Skeletal muscle tissue (tissue), 4 donors: ENCODE data around the gene FBXO42. TPM values are rescaled to one million over a fixed set of nuclear protein-coding genes. Genes with fewer than 3 reads are reported as not detected.
"Not testable (repeated sequence)": the region's sequence is repeated elsewhere in the genome, so short reads cannot be mapped to it uniquely, and the experiment has no call there.

Experiments
- H3K27ac ChIP-seq: one replicate; pipeline ENCODE4 v1.7.0; 2013; ENCODE audit warnings: mild to moderate bottlenecking, low read depth, low read length, inconsistent platforms
- H3K27me3 ChIP-seq, 3 donors: one replicate each; pipeline ENCODE4 v1.7.0; 2013; ENCODE audit warnings: low read length in 3 of 3; ENCODE audit not compliant: control insufficient read depth in 3 of 3, insufficient read depth in 3 of 3
- H3K36me3 ChIP-seq, 3 donors: one replicate each; pipeline ENCODE4 v1.7.0; 2013; ENCODE audit warnings: low read length in 3 of 3; ENCODE audit not compliant: control insufficient read depth in 3 of 3, insufficient read depth in 3 of 3
- H3K4me1 ChIP-seq, 3 donors: one replicate each; pipeline ENCODE4 v1.7.0; 2013; ENCODE audit warnings: low read length in 3 of 3, mild to moderate bottlenecking in 3 of 3; ENCODE audit not compliant: control insufficient read depth in 3 of 3, insufficient read depth in 3 of 3
- H3K4me3 ChIP-seq, 3 donors: one replicate each; pipeline ENCODE4 v1.7.0; 2013; ENCODE audit warnings: low read length in 3 of 3
- H3K9ac ChIP-seq, 3 donors: one replicate each; pipeline ENCODE4 v1.7.0; 2013; ENCODE audit warnings: low read length in 3 of 3, mild to moderate bottlenecking in 3 of 3, moderate library complexity in 2 of 3, low read depth in 1 of 3
- H3K9me3 ChIP-seq, 3 donors: one replicate each; pipeline ENCODE4 v1.7.0; 2013; ENCODE audit warnings: low read length in 3 of 3; ENCODE audit not compliant: control insufficient read depth in 3 of 3
- total RNA-seq: library from RNA; depleted of rRNA; stranded (reverse); fragments of >200 nt; gene quantifications from one replicate; pipeline ENCODE4 v1.2.3, GENCODE V29; 2014
- donor health status: Osteomylitis.

FBXO42 gene
- total RNA-seq, 1 donor from 2014 or later: 12.0 TPM

DNA sequence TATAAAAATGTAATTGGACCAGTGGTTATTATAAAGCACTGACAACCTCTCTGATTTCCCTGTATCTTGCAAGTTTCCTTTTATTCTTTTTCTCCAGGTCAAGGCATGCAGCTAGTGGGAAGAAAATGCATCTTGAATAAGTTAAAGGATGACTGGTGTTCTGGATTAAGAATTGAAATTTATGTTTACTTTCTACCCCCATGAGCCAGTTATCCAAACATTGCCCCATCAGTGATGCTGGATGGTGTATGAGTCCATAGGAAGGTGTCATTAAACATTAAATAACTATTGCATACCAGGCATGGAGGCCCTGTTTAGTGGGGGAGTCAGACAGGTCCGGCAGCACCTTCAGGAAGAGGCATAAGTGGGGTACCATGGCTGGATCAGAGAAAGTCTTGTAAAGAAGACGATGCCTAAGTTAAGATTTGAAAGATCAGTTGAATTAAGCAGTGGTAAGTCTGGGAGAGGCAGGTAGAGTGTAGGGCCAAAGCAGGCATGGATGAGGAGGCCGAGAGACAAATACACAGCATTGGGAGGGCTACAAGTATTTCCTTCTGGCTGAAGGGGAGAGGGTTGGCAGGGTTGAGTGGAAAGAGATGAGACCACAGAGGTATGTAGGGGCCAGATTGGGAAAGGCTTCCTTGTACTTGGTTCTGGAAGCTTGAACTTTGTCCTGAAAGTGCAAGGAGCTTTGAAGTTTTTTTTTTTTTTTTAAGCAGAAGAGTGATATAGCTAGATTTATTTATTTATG lies 20.4 kb upstream of the FBXO42 start:
- Histone ChIP-seq H3K36me3 (no peaks in the 10 kb centered on the region), H3K9me3 (no peaks in the 10 kb centered on the region), H3K9ac (peak overlapping the region in 1 of 3 donors; percentile 40), H3K27ac (no peak overlapping the region), H3K4me3 (peak overlapping the region in 1 of 3 donors; percentile 18), H3K4me1 (peaks cover 61 to 68% (median 64%) of the 10 kb centered on the region in 3 donors), H3K27me3 (no peaks in the 10 kb centered on the region)

DNA sequence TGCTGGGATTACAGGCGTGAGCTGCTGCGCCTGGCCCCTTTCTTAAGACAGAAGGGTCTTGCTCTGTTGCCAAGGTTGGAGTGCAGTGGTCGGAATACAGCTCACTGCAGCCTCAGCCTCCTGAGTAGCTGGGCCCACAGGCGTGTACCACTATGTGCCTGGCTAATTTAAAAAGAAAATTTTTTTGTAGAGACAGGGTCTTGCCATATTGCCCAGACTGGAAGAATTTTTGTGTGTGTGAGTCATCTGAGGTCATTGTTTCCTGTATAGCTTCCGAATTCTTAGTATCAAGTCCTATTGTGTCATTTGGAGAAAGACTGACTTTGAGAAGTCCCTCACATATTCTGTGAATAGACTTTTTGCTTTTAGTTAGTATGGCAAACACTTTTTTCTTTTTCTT lies 19.4 kb upstream of the FBXO42 start:
- H3K4me1 ChIP-seq: peaks cover 51 to 58% (median 54%) of the 10 kb centered on the region in 3 donors
- no peak overlapping the region for H3K9ac ChIP-seq
- no peak overlapping the region for H3K27ac ChIP-seq
- no peaks in the 10 kb centered on the region for H3K27me3 ChIP-seq
- H3K36me3 ChIP-seq: no peaks in the 10 kb centered on the region
- H3K4me3 ChIP-seq: no peak overlapping the region
- no peaks in the 10 kb centered on the region for H3K9me3 ChIP-seq

DNA sequence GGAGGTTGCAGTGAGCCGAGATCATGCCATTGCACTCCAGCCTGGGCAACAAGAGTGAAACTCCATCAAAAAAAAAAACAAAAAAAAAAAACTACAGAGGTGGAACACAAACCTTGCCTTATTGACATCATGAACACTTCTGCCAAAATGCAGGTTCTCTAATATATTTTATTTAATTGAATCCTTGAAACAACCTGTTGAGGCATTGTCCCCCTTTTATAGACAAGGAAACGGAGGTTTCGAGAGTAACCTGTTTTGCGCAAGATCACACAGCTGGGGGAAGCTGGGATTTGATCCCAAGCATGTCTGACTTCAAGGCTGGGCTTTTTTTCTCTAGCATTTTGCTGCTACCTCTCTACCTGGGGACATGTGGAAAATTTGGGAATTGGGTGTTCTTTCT lies 17.5 kb upstream of the FBXO42 start:
- Histone ChIP-seq H3K9me3 (no peaks in the 10 kb centered on the region), H3K4me1 (peaks cover 35 to 41% (median 39%) of the 10 kb centered on the region in 3 donors), H3K27me3 (no peaks in the 10 kb centered on the region), H3K9ac (no peak overlapping the region), H3K27ac (no peak overlapping the region), H3K4me3 (no peak overlapping the region), H3K36me3 (no peaks in the 10 kb centered on the region)

DNA sequence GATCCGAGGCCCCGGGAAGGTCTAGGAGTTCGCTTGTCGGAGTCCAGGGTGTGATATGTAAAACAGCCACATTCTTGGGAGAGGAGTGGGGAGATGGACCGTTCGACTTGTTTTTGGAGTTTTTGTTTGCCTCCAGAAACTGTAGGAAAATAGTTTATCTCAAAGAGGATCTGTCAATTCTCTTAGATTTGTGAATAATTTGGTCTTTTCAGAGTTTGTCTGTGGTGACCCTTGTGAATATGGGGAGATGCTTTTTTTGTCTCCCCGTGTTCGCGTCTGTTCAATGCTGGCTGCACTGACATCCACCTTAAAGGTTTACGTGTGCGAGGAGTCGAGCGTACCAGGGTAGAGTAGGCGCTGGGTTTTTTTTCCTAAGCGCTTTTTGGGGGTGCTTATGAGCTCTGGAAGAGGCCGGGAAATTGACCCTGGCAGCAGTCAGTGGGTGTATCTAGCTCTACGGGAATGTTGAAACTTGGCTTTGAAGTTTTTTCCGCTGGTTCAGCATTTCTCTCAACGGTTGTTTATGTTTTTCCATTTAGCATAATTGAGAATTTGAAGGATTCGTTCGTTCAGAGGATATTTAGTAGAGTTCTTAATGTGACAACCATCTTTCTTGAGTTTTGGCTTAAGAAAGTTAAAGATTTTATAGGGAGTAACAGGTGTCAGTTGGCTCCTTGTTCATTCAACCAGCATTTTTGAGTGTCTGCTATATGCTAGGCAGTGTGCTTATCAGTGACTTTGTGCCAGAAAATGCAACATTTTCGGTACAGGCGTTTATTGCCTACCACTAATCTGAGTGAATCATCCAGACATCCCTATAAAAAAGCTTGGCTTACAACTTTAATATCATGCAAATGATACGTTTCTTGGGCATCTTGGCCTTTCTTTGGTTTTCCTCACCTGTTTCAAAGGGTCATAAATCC lies 15.9 kb upstream of the FBXO42 start:
- peak overlapping the region; percentile 84 to 92 (median 85) for H3K4me3 ChIP-seq
- peak overlapping the region; percentile 84 to 97 (median 94) for H3K9ac ChIP-seq
- no peaks in the 10 kb centered on the region for H3K9me3 ChIP-seq
- H3K27me3 ChIP-seq: no peaks in the 10 kb centered on the region
- H3K36me3 ChIP-seq: no peaks in the 10 kb centered on the region
- H3K4me1 ChIP-seq: peaks cover 26 to 29% (median 27%) of the 10 kb centered on the region in 3 donors
- peak overlapping the region; percentile 95 for H3K27ac ChIP-seq

DNA sequence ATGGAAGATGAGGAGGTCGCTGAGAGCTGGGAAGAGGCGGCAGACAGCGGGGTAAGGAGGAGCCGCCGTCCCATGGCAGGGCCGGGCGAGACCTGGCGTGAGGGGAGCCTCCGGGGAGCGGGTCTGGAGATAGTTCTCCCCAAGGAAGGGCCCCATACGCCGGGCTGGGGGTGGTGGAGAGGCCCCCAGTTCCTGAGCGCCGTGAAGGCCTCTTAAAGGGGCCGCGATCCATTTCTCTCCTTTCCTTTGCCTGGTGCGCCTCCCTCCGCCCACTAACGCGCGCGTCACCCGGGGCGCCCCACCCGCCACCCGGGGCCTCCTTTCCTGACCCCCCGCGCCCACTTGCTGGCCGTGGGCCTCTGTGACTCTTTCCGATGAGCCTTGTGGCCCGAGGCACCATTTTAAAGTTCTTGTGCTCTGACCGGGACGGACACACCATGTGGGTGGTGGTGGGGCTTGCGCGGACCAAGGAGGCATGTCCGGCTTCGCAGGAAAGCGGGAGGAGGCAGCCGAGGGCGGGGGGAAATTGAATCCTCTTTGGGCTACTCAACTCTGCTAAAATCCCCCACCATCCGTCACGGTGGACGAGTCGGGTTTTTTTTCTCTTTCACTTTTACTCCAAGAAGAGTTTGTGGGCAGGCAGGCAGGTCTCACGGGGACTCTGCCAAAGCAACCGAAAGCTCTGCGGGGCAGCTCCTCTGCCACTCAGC lies 15.1 kb upstream of the FBXO42 start:
- H3K4me1 ChIP-seq: peaks cover 20 to 23% (median 20%) of the 10 kb centered on the region in 3 donors
- peak overlapping the region; percentile 84 to 92 (median 85) for H3K4me3 ChIP-seq
- peak overlapping the region; percentile 84 to 97 (median 94) for H3K9ac ChIP-seq
- H3K27ac ChIP-seq: peak overlapping the region; percentile 95
- no peaks in the 10 kb centered on the region for H3K9me3 ChIP-seq
- H3K27me3 ChIP-seq: no peaks in the 10 kb centered on the region
- no peaks in the 10 kb centered on the region for H3K36me3 ChIP-seq

DNA sequence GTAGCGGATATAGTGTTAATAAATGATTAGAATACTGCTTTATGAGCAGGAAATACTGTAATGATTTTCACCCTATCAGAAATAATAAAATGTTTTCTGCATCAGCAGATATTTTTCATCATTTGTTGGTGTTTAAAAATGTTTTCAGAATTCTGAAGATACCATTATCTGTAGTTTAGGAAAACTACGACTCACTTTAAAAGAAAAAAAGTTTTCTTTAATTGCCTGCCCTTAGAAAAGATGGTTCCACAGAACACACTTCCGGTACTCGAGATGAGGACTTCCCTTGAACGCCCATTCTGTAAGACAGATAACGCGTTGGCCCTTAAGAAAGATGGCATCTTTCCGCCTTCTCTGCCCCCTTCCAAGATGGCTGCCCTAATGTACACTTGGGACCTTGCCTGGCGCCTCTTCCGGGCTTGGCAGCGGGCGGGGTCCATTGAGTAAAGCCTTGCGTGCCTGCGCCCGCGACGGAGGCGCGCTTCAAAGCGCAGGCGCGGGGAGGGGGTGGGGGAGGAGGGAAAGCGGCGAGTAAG lies 14.5 kb upstream of the FBXO42 start, which contains the start of gene SZRD1:
Gene SZRD1, plus strand, starts transcription at position 521 of the 536 bp plus-strand sequence. CDS start 16 bp downstream, outside the sequence.
- Histone ChIP-seq H3K9me3 (no peaks in the 10 kb centered on the region), H3K27ac (peak within 1 kb of the TSS; percentile 95), H3K36me3 (no peaks in the 10 kb centered on the region), H3K27me3 (no peaks in the 10 kb centered on the region), H3K4me3 (peak within 1 kb of the TSS; percentile 84 to 92 (median 85)), H3K4me1 (peaks cover 18 to 19% (median 18%) of the 10 kb centered on the region in 3 donors), H3K9ac (peak within 1 kb of the TSS; percentile 84 to 97 (median 94))

DNA sequence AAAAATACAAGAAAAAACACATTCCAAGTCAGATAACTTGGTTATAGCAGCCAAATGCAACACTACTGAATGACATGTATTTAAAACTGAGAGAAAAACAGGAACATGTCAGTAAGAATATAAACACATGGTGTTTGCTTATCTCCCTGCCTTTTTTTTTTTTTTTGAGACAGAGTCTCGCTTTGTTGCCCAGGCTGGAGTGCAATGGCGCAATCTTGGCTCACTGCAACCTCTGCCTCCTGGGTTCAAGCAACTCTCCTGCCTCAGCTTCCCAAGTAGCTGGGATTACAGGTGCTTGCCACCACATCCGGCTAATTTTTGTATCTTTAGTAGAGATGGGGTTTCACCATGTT lies 12.8 kb upstream of the FBXO42 start:
- not testable (repeated sequence) for H3K27ac ChIP-seq, H3K9me3 ChIP-seq, H3K36me3 ChIP-seq, H3K4me3 ChIP-seq, H3K27me3 ChIP-seq, H3K9ac ChIP-seq
- H3K4me1 ChIP-seq: peaks cover 15 to 17% (median 16%) of the 10 kb centered on the region in 3 donors

DNA sequence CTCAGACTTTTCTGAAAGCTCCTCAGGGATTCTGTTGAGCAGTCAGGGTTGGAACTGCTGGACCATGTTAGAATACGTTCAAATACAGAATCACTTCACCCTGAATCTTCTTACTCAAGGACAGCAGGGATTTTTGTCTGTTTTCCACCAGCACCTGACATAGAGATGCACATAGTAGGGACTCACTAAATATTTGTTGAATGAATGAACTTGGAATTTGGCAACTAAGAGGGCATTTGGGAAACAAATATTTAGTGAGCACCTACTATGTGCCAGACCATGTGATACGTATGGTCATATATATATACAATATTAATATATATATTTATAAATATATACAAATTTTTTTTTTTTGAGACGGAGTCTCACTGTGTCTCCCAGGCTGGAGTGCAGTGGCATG lies 4.6 kb upstream of the FBXO42 start:
- H3K4me1 ChIP-seq: peaks cover 5 to 6% (median 6%) of the 10 kb centered on the region in 3 donors
- H3K27ac ChIP-seq: no peak overlapping the region
- H3K4me3 ChIP-seq: no peak overlapping the region
- H3K27me3 ChIP-seq: no peaks in the 10 kb centered on the region
- no peak overlapping the region for H3K9ac ChIP-seq
- peaks cover 0 to 2% (median 0%) of the 10 kb centered on the region in 3 donors for H3K36me3 ChIP-seq
- H3K9me3 ChIP-seq: no peaks in the 10 kb centered on the region

DNA sequence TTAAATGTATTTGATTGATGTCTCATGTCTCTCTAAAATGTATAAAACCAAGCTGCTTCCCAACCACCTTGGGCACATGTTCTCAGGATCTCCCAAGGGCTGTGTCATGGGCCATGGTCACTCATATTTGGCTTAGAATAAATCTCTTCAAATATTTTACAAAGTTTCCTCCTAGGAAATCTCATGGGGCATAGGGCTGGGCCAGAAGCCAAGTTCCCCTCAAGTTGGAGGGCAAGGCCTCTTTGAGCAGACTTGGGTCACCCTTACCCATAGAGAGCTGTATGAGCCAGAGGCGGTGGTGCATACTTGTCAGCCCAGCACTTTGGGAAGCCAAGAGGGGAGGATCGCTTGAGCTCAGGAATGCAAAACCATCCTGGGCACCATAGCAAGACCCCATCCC lies 2.3 kb upstream of the FBXO42 start:
- Histone ChIP-seq H3K9ac (no peak overlapping the region), H3K4me3 (no peak overlapping the region), H3K36me3 (peaks cover 0 to 3% (median 0%) of the 10 kb centered on the region in 3 donors), H3K4me1 (peaks cover 8 to 17% (median 9%) of the 10 kb centered on the region in 3 donors), H3K27ac (no peak overlapping the region), H3K27me3 (no peaks in the 10 kb centered on the region), H3K9me3 (no peaks in the 10 kb centered on the region)
